ENCODE data around the gene SLC38A8.

The SLC38A8 gene

GRCh38 chr16:84068783-84069462 is 26.3 kb upstream of the SLC38A8 start:
- DNase-seq (ENCODE audit: low read depth, low spot score) = no peak

DNA sequence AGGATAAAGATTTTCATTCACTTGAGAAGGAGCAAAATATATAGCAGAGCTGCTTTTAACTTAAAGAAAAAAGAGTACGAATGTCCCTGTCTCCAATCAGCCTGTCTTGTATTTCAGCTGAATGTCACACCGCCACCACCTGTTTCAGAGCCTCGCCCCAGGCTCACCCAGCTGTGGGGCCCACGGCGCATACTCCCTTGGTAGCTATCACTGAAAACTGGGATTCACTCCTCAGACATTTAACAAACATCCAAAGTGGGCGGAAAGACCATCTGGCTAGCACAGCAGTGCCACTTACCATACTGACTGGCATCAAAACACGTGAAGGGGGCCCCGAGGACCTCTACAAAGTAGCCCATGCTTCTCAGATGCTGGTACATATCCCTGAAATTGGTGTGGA is 25.4 kb upstream of the SLC38A8 start:
- DNase-seq (ENCODE audit: low read depth, low spot score) = no peak

DNA sequence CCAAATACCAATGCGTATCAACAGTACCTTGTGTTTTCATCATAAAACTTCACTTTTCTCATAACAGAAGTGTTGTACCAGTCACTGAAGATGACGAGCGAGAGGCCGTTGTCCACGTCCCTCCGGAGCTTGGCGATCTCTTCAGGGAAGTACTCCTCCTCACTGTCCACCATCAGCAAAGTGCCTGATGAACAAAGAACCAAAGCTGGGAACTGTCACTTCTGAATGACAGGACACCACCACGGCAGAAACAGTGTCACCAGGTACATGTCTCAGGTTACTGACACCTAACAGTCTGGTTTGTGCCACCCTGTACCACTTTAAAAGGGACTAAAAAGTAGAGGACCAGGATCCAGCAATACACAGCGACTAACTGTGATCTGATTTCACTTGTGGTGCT is 25.0 kb upstream of the SLC38A8 start:
- no peak for DNase-seq (ENCODE audit: low read depth, low spot score)

GRCh38 chr16:84065536-84066132 is 23.0 kb upstream of the SLC38A8 start:
- DNase-seq (ENCODE audit: low read depth, low spot score) = peak; percentile 36

- DNase-seq (ENCODE audit: low read depth, low spot score) = no peak
Measured at GRCh38 chr16:84063980-84064379, 21.4 kb upstream of the SLC38A8 start.

GRCh38 chr16:84062734-84063640 is 20.4 kb upstream of the SLC38A8 start:
- peak; percentile 37 for DNase-seq (ENCODE audit: low read depth, low spot score)

DNA sequence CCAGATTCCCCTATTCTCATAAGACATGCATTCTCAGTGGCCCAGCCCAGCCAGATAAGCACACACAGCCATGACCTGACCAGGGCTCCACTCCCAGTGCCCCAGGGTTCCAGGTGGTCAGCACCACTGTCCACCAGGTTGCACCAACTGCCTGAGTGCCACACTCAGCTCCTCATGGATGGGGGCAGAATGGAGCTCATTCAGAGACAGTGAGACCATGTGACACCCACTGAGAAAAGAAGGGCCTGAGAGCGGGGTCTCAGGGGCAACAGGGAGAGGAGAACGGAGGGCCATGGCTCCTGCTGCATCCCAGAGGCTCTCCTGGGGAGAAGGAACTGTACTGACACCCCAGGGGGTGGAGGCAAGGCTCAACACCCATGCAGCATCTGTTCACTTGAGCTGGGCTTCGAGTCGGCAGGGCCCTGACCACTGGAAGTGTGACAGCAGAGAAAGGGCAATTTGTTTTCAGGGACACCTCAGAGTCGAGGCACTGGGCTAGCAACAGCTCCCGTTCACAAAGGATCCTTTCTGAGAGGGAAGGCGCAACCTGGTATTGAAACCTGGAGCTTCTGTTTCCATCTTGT is 18.7 kb upstream of the SLC38A8 start:
- no peak for DNase-seq (ENCODE audit: low read depth, low spot score)

GRCh38 chr16:84059946-84060901 is 17.6 kb upstream of the SLC38A8 start:
- DNase-seq (ENCODE audit: low read depth, low spot score) = no peak

DNA sequence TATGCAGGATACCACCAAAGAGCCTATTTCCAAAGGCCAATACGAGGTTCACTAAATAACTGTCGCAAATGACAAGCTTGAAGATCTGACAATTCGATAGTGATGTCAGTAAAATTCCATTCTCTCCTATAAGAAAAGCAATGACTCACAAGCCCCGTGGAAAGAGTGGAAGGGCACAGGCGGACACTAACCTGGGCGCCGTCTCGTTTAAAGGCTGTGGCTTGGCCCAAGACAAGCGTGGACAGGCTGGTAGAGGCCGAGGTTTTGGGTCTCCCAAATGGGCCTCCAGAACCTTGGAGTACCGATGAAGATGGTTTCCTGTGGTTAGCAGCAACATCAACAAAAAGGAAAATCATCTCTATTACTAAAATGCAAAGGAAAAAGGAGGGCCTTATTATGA is 16.5 kb upstream of the SLC38A8 start:
- DNase-seq (ENCODE audit: low read depth, low spot score) = no peak

DNA sequence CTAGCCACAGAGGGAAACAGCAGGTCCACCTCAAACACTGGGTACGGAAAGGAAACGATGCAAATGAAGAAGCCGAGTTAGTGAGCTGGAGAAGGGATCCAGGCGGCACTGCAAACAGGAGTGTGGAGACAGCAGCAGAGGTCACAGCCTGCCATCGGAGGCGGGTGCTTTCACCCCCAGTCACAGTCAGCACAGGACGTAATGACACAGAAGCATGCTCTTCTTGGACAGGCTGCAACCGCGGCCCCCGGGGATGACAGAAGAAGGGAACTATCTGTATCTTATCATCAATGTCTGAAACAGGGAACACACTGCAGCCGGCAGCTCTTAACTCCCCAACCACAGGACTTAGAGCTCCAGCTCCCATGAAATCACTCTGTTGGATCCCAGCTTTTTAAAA is 16.1 kb upstream of the SLC38A8 start:
- DNase-seq (ENCODE audit: low read depth, low spot score) = no peak

DNA sequence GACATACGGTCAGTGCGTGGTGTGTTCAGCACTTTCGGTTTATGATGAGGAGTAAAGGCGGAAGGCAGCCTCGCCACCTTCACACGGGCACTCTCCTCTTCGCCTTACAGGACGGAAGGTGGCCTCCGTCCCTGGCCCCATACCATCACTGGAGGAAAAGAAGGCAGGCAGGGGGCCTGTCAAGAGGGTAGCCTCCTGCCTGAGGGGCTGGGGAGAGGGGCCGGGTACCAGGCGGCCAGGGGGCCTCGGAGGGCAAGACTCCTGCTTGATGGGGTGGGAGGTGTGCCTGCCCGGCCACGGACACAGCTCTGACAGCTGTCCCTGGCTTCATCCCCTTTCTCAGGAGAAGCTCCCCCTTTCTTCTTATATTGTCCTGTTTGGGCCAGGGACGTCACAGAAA is 15.6 kb upstream of the SLC38A8 start:
- DNase-seq (ENCODE audit: low read depth, low spot score) = no peak

- no peak for DNase-seq (ENCODE audit: low read depth, low spot score)
Measured at GRCh38 chr16:84056933-84057332, 14.3 kb upstream of the SLC38A8 start.

GRCh38 chr16:84055801-84056634 is 13.4 kb upstream of the SLC38A8 start:
- DNase-seq (ENCODE audit: low read depth, low spot score) = no peak

DNA sequence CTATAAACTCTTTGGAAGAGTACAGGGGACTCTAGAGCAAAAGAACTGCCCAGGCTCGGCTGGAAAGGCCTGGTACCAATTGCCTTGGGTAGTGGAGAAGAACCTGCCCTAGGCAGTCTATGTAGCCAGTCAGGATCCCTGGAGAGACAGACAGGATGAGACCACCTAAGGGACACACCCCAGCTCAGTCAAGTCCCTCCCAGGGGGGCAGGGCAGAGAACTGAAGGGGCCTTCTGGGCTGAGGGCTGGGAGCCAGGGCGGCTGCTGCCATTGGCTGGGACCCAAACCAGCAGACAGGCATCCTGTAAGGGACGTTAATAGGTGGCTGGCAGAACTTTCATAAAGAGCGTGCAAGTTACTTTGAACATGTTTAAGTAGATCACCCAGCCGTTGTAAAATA is 12.8 kb upstream of the SLC38A8 start:
- DNase-seq (ENCODE audit: low read depth, low spot score) = no peak

GRCh38 chr16:84054916-84055315 is 12.3 kb upstream of the SLC38A8 start:
- DNase-seq (ENCODE audit: low read depth, low spot score) = no peak

- no peak for DNase-seq (ENCODE audit: low read depth, low spot score)
Measured at GRCh38 chr16:84054271-84054670, 11.7 kb upstream of the SLC38A8 start.

DNA sequence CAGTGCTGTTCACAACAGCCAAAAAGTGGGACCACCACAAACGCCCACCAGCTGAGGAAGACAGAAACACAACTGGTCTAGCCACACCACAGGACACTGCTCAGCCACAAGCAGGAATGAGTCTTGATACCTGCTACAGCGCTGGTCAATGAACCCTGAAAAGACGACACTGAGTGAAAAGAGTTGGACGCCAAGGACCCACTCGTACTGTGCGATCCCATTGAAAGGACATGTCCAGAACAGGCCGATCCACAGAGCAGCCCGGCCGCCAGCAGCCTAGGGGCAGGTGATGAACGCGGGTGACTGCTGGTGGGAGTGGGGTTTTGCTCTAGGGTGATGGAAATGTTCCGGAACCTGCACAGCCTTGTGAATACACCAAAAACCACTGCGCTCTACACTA is 10.6 kb upstream of the SLC38A8 start:
- DNase-seq (ENCODE audit: low read depth, low spot score) = no peak

DNA sequence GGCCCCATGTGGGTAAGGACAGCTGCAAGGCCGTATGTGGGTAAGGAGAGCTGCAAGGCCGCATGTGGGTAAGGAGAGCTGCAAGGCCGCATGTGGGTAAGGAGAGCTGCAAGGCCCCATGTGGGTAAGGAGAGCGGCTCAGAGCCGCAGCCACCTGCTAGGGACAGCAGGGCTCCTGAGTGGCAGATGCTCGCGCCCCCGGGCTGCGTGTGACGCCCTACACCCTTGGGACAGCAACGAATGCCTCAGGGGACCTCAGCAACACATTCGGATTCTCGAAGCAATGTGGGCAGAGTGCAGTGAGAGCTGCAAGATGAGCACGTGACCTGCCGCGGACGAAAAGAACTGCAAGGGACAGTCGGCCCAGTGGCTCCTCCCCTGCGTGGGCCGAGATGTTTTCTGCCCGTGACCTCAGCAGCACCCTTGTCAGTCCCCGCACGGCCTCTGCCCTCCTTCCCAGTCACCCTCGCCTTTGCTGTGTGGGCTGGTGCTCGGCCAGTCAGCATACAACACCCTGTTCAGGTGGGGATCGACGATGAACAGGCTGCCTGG is 9.6 kb upstream of the SLC38A8 start:
- DNase-seq (ENCODE audit: low read depth, low spot score) = no peak

GRCh38 chr16:84050316-84050715 is 7.7 kb upstream of the SLC38A8 start:
- no peak for DNase-seq (ENCODE audit: low read depth, low spot score)
